Ishikawa (cell line): ENCODE data around the gene LRRC10B.

ENCODE experiments used
- CREB1 ChIP-seq: IDR thresholded peaks from 2 replicates; pipeline ENCODE4 v1.6.1; 2012; ENCODE audit warnings: low read depth
- EP300 ChIP-seq: IDR thresholded peaks from 2 replicates; pipeline ENCODE4 v1.6.1; 2012; ENCODE audit warnings: borderline replicate concordance
- FOXM1 ChIP-seq: IDR thresholded peaks from 2 replicates; pipeline ENCODE4 v1.6.1; 2012; ENCODE audit warnings: low read depth, borderline replicate concordance
- NFIC ChIP-seq: IDR thresholded peaks from 2 replicates; pipeline ENCODE4 v1.6.1; 2012
- YY1 ChIP-seq: IDR thresholded peaks from 2 replicates; pipeline ENCODE4 v1.6.1; 2012; ENCODE audit warnings: low read depth
- ZBTB7A ChIP-seq: IDR thresholded peaks from 2 replicates; pipeline ENCODE4 v1.6.1; 2012; ENCODE audit warnings: low read depth
- TF ChIP-seq, protein P1 (sequence below): IDR thresholded peaks from 2 replicates; pipeline ENCODE4 v1.6.1; 2012; ENCODE audit warnings: low read depth, mild to moderate bottlenecking
- TF ChIP-seq, protein P2 (sequence below): IDR thresholded peaks from 2 replicates; pipeline ENCODE4 v1.6.1; 2012

DNA sequence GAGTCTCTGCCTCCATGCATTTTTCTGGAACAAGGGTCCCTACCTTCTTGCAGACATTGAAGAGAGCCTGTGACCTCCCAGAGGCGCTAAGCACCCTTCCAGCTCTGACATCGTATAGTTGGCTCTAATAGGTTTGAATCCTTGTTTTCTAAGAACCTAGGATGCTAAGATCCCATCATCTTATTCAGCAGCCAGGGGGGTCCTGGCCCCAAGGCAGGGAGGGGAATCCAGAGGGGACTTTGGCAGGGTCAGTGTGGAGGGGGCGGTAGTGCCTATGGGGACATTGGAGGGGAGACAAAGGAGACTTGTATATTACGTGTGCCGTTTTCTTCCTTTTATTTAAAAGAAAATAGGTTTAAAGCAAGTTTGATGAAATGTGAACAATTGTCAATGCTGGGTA is 3.4 kb upstream of the LRRC10B start:
- no peak for TF ChIP-seq EP300
- TF ChIP-seq ZBTB7A, result no peak
- TF ChIP-seq YY1, result no peak
- TF ChIP-seq, protein P1, sequence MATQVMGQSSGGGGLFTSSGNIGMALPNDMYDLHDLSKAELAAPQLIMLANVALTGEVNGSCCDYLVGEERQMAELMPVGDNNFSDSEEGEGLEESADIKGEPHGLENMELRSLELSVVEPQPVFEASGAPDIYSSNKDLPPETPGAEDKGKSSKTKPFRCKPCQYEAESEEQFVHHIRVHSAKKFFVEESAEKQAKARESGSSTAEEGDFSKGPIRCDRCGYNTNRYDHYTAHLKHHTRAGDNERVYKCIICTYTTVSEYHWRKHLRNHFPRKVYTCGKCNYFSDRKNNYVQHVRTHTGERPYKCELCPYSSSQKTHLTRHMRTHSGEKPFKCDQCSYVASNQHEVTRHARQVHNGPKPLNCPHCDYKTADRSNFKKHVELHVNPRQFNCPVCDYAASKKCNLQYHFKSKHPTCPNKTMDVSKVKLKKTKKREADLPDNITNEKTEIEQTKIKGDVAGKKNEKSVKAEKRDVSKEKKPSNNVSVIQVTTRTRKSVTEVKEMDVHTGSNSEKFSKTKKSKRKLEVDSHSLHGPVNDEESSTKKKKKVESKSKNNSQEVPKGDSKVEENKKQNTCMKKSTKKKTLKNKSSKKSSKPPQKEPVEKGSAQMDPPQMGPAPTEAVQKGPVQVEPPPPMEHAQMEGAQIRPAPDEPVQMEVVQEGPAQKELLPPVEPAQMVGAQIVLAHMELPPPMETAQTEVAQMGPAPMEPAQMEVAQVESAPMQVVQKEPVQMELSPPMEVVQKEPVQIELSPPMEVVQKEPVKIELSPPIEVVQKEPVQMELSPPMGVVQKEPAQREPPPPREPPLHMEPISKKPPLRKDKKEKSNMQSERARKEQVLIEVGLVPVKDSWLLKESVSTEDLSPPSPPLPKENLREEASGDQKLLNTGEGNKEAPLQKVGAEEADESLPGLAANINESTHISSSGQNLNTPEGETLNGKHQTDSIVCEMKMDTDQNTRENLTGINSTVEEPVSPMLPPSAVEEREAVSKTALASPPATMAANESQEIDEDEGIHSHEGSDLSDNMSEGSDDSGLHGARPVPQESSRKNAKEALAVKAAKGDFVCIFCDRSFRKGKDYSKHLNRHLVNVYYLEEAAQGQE, result no peak
- TF ChIP-seq CREB1, result no peak
- no peak for TF ChIP-seq FOXM1
- no peak for TF ChIP-seq NFIC
- TF ChIP-seq, protein P2, sequence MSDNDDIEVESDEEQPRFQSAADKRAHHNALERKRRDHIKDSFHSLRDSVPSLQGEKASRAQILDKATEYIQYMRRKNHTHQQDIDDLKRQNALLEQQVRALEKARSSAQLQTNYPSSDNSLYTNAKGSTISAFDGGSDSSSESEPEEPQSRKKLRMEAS, result no peak
